ENCODE results near the gene ACOT6.
"Not testable (repeated sequence)": the region's sequence is repeated elsewhere in the genome, so short reads cannot be mapped to it uniquely, and the experiment has no call there.

ACOT6 gene

DNA sequence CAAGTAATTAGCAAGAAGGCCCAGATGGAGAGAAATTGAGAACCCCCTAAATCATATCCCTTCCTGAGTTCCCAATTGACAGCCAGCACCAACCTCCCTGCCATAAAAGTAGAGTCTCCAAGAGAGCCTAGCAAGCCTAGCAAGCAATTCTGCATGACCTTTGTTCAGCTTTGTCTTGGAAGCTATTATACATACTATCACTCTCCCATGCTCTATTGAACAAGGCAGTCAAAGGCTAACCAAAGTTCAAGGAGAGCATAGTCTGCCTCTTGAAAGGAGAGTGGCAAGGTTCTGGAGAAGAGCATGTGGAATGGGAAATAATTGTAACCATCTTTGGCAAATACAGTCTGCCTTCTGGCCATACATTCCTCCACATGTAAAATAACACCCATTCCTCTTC lies 12.8 kb upstream of the ACOT6 start:
- in situ Hi-C loops (cut with MboI; ENCODE audit: low sequenced_read_pairs), result no loop called here

DNA sequence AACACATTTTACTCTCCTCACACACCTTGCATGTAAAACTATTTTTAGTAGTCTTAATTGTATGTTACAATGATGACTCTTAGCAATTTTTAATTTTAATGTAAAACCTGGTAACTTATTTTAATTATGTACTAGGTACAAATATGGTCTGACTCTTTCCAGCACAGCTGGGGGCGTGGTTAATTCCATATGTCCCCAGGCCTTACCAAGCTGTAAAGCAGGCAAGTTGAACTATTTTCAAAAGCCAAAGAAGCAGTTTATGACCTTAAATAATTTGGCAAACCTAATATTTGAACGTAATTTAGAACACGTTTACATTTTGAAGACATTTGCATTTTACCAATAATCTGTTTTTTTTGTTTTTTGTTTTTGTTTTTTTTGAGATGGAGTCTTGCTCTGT lies 9.3 kb upstream of the ACOT6 start:
- in situ Hi-C loops (cut with MboI; ENCODE audit: low sequenced_read_pairs), result no loop called here

GRCh38 chr14:73606271-73606670 lies 6.0 kb upstream of the ACOT6 start:
- in situ Hi-C loops (cut with MboI; ENCODE audit: low sequenced_read_pairs), result no loop called here

DNA sequence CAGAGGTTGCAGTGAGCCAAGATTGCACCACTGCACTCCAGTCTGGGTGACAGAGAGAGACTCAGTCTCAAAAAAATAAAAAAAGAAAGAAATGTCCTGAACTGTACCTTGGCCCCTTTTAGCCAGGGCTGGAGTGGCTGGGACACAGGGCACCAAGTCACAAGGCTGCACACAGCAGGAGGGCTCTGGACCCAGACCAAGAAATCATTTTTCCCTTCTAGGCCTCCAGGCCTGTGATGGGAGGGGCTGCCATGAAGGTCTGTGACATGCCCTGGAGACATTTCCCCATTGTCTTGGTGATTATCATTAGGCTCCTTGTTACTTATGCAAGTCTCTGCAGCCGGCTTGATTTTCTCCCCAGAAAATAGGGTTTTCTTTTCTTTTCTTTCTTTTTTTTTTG lies 5.1 kb upstream of the ACOT6 start:
- in situ Hi-C loops (cut with MboI; ENCODE audit: low sequenced_read_pairs), result no loop called here

GRCh38 chr14:73610687-73611086 lies 1.6 kb upstream of the ACOT6 start:
- in situ Hi-C loops (cut with MboI; ENCODE audit: low sequenced_read_pairs), result no loop called here

DNA sequence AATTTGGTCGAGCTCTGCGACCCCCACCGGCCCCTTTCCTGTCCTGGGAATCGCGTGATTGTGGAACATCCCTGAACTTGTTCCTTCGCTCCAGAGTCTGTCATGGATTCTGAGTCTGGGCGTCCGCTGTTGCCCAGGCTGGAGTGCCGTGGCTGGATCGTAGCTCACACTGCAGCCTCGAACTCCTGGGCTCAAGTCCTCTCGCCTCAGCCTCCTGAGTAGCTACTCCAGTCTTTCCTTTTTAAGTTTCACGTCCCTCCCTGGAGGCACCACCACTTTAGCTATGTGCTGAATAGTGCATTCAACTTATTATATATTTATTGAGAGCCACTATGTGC lies 698 bp downstream of the ACOT6 start:
- in situ Hi-C loops (cut with MboI; ENCODE audit: low sequenced_read_pairs), result no loop called here

DNA sequence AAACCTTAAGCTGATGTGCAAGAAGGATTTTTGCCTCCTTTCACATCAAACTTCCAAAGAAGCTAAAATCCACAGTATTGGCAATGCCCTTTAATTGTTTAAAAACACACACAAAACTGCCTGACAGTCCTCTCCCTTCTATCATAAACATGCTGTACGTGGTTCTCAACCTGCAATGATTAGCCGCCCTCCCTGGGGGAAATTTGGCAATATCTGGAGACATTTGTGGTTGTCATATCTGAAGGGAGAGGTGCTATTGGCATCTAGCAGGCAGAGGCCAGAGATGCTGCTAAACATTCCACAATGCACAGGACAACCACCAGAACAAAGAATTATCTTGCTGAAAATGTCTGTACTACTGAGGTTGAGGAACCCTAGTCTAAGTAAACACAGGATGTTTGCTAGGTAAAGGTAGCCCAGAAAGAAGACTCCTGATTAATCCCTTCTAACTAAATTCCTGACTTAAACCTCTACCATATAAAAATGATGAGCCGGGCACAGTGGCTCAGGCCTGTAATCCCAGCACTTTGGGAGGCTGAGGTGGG lies 1.2 kb downstream of the ACOT6 start:
- in situ Hi-C loops (cut with MboI; ENCODE audit: low sequenced_read_pairs), result no loop called here

GRCh38 chr14:73616831-73617230 lies 4.5 kb downstream of the ACOT6 start:
- in situ Hi-C loops (cut with MboI; ENCODE audit: low sequenced_read_pairs), result no loop called here

- in situ Hi-C loops (cut with MboI; ENCODE audit: low sequenced_read_pairs), result no loop called here
Measured at GRCh38 chr14:73619524-73619923, 7.2 kb downstream of the ACOT6 start.

DNA sequence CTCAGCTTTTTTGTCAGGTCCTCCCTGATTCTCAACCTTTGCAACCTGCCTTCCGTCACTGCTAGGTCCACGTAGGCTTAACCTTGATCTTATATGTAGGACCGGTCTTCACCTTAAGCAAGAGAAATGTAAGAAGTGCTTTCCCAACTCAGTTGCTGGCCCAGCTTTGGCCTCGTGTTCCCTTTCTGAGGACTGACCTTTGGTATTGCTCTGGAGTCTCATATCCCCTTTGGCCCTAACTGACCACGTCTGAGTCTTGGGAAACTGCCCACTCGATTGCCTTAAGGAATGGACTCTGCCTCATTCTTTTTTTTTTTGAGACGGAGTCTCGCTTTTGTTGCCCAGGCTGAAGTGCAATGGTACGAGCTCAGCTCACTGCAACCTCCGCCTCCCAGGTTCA lies 8.0 kb downstream of the ACOT6 start:
- in situ Hi-C loops (cut with MboI; ENCODE audit: low sequenced_read_pairs), result no loop called here

- in situ Hi-C loops (cut with MboI; ENCODE audit: low sequenced_read_pairs), result no loop called here
Measured at GRCh38 chr14:73623504-73624054, 11.3 kb downstream of the ACOT6 start.

GRCh38 chr14:73625706-73626105 lies 13.4 kb downstream of the ACOT6 start:
- in situ Hi-C loops (cut with MboI; ENCODE audit: low sequenced_read_pairs), result no loop called here

DNA sequence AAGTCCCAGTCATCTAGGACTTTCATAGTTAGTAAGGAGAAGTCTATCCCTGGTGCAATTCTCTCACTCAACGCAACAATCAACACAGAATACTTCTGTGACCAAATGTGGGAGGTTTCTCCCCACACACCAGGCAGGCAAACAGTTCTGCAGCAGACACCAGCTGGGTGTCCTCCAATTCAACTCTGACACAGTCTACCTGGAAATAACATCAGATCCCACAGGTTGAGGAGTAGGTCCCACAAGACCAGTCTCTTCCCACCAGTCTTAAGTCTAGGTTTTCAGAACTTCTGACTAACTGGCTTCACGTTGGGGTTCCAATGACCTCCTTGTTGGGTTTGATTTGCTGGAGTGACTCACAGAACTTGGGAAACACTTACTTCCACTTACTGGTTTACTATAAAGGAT lies 14.8 kb downstream of the ACOT6 start:
- in situ Hi-C loops (cut with MboI; ENCODE audit: low sequenced_read_pairs), result no loop called here

DNA sequence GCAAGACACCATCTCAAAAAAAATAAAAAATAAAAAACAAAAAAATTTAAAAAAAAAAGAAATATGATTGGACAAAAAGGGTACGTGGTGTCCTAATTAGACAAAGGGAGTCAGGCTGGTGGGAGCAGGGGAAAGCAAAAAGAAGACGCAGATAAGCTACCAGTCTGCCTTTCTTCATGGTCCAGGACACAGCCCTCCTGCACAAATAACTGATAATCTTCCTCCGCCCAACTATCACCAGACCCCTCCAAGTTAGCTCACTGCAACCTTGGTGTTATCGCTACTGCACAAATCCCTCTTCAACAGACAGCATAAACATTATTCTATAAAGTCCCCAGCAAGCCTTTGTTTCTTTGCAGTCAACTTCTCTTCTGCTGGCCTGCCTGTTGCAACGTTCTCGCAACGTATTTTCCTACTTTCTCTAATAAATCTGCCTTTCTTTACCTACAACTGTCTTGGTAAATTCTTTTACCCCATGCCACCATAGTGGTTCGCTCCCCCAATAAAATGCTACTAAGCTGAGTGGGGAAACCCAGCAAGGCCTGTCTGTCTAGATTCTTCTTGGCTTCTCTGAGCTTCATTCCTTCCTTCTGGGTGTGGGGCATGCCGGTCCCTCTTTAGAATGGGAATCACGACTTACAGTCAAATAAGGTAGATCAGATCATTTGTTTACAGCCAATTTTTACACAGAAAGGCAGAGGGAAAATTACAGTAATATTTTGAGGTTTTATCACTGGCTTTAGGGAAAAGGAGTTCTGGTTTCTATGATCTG lies 17.9 kb downstream of the ACOT6 start:
- in situ Hi-C loops (cut with MboI; ENCODE audit: low sequenced_read_pairs), result no loop called here

GRCh38 chr14:73633116-73634010 lies 21.0 kb downstream of the ACOT6 start:
- in situ Hi-C loops (cut with MboI; ENCODE audit: low sequenced_read_pairs), result no loop called here

DNA sequence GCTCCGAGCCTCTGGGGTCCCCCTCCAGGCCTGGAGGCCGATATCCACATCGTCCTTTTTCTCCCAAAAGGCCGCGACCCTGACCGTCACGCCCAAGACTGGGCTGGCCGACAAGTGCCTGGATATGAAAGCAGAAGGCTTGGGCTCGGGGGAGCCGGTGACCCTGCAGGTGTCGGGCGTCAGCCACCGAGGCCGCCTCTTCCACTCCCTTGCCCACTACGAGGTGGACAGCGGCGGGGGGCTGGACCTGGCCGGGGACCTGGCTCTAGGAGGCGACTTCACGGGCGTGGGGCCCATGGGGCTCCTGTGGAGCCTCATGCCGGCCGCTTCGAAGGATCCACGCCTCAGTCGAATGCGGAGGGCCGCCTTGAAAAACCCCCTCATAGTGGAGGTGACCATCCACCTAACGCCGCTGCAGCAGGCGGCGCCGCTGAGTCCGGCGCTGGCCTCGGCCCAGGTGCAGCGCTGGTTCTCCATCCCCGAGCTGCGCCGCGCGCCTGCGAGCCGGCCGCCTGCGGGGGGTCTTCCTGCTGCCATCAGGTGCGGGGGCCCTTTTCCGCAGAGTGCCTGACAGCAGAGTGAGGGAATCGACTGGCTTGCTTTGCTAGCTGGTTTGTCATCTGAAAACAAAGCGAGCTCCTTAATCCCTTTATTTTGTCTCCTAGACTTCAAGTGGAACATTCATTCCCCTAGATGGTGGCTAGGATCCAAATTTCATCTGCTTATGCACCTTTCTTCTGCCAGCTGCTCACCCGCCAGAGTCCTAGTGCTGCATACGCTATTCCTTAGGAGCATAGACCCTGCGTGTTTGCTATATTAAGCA lies 21.9 kb downstream of the ACOT6 start:
- in situ Hi-C loops (cut with MboI; ENCODE audit: low sequenced_read_pairs), result no loop called here

DNA sequence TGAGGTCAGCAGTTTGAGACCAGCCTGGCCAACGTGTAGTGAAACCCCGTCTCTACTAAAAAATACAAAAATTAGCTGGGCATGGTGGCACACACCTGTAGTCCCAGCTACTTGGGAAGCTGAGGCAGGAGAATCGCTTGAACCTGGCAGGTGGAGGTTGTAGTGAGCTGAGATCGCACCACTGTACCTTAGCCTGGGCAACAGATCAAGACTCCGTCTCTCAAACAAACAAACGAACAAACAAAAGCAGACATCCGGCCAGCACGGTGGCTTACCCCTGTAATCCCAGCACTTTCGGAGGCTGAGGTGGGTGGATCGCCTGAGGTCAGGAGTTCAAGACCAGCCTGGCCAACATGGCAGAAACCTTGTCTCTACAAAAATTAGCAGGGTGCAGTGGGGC lies 24.0 kb downstream of the ACOT6 start:
- in situ Hi-C loops (cut with MboI; ENCODE audit: low sequenced_read_pairs), result not testable (repeated sequence)

DNA sequence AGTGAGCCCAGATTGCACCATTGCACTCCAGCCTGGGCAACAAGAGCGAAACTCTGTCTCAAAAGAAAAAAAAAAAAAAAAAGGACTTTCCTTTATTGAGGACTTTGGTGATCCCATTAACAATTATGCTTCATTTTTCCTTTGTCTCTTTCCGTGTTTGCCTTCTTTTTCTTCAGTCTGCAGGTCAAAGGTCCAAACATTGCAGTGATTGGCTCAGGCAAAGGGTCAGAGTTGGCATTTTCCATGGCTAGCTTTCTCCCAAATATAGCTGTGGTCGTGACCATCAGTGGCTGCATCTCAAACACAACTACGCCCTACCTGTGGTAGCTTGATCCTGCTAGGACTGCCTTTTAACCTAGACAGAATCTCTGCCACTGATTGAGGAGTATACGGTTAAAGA lies 25.5 kb downstream of the ACOT6 start:
- in situ Hi-C loops (cut with MboI; ENCODE audit: low sequenced_read_pairs), result no loop called here

GRCh38 chr14:73640796-73641365 lies 28.6 kb downstream of the ACOT6 start:
- in situ Hi-C loops (cut with MboI; ENCODE audit: low sequenced_read_pairs), result no loop called here

DNA sequence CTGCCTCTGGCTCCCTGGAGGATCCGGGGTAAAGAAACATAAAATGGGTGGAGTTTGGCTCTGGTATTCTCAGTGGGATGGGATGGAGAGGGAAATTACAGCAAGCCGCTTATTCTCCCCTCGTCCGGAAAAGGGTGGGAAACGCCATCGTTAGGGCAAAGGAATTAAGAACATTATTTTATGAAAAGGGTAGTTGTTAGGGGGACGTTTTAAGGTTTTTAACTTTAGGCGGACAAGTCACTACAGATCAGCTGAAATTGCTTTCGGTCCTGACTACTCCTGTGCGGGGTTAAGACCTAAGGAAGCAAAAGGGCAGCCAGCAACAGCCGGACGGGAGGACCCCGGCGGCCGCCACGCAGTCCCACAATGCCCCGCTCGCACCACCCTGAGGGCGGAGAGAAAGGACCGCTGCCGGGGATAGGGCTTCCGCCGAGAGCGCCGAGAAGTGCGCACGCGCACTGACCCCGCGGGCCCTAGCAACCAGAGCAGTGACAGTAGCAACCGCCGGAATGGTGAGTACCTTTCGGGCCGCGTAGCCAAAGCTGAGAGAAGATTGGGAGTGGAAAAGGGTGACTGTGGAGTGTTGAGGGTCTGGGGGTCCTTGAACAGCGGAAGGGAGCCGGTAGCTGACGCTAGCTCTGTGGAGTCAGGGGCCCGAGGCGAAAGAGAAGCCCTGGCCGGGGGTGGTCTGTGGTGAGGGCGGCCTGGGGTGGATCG lies 32.4 kb downstream of the ACOT6 start, which contains the start of gene DNAL1:
TSS of gene DNAL1 (plus strand) at position 456 of the 717 bp plus-strand sequence. CDS start at position 510, 54 bp downstream.
- in situ Hi-C loops (cut with MboI; ENCODE audit: low sequenced_read_pairs), result no loop called here

Measured in HL-60/S4 treated with retinoic acid at 250 ng/mL for 4 days and 3 days (cell line).